Measurements from ENCODE around the gene UGT1A4.
"Not testable (repeated sequence)": the region's sequence is repeated elsewhere in the genome, so short reads cannot be mapped to it uniquely, and the experiment has no call there.

Gene UGT1A4

GRCh38 chr2:233700028-233700635 is 18.4 kb upstream of the UGT1A4 start:
- DNase-seq: no peak

GRCh38 chr2:233700842-233701241 is 17.7 kb upstream of the UGT1A4 start:
- not testable (repeated sequence) for DNase-seq

- no peak for DNase-seq
Measured at GRCh38 chr2:233702238-233702637, 16.3 kb upstream of the UGT1A4 start.

- no peak for DNase-seq
Measured at GRCh38 chr2:233705911-233706506, 12.5 kb upstream of the UGT1A4 start.

- no peak for DNase-seq
Measured at GRCh38 chr2:233706720-233707119, 11.8 kb upstream of the UGT1A4 start.

GRCh38 chr2:233707940-233708644 is 10.4 kb upstream of the UGT1A4 start:
- DNase-seq: no peak

- no peak for DNase-seq
Measured at GRCh38 chr2:233708942-233709341, 9.6 kb upstream of the UGT1A4 start.

- peak; percentile 50 for DNase-seq
Measured at GRCh38 chr2:233711312-233712008, 7.1 kb upstream of the UGT1A4 start.

GRCh38 chr2:233712611-233713261 is 5.8 kb upstream of the UGT1A4 start, which contains the start of gene UGT1A5:
Gene UGT1A5 (plus strand): TSS chr2:233712907. CDS start chr2:233712992, 85 bp downstream.
- DNase-seq: no peak

- no peak for DNase-seq
Measured at GRCh38 chr2:233713262-233713615, 5.3 kb upstream of the UGT1A4 start.

- no peak for DNase-seq
Measured at GRCh38 chr2:233714121-233714520, 4.4 kb upstream of the UGT1A4 start.

GRCh38 chr2:233728723-233729301 is 10.3 kb downstream of the UGT1A4 start, which contains the start of gene UGT1A3:
Gene UGT1A3 (plus strand): TSS chr2:233729042. CDS start chr2:233729127, 85 bp downstream.
- no peak for DNase-seq

- not testable (repeated sequence) for DNase-seq
Measured at GRCh38 chr2:233736868-233737653, 18.5 kb downstream of the UGT1A4 start.

GRCh38 chr2:233740870-233741269 is 22.3 kb downstream of the UGT1A4 start:
- no peak for DNase-seq

- no peak for DNase-seq
Measured at GRCh38 chr2:233743464-233744259, 25.1 kb downstream of the UGT1A4 start.

GRCh38 chr2:233745073-233745755 is 26.7 kb downstream of the UGT1A4 start:
- no peak for DNase-seq

- not testable (repeated sequence) for DNase-seq
Measured at GRCh38 chr2:233745838-233746237, 27.3 kb downstream of the UGT1A4 start.

- DNase-seq: no peak
Measured at GRCh38 chr2:233746475-233747282, 28.1 kb downstream of the UGT1A4 start.

GRCh38 chr2:233747283-233747544 is 28.7 kb downstream of the UGT1A4 start:
- DNase-seq: no peak

GRCh38 chr2:233750689-233751088 is 32.2 kb downstream of the UGT1A4 start:
- not testable (repeated sequence) for DNase-seq
